Sciatic nerve (tissue), 2 donors: ENCODE measurements around the gene HMGN5. TPM values are rescaled to one million over a fixed set of nuclear protein-coding genes. Genes with fewer than 3 reads are reported as not detected.

ENCODE experiments used
- ATAC-seq: fragments of 200-7000 bp; cut with Tn5 transposase; one replicate; pipeline ENCODE4 v1.9.1; 2020; ENCODE audit warnings: mild to moderate bottlenecking, moderate library complexity
- DNase-seq: peaks from one replicate; pipeline ENCODE4 v3.0.0-alpha.2; 2020; ENCODE audit warnings: low spot score
- intact Hi-C: fragments of 100-400 bp; cut with DNase I; formaldehyde crosslinking; loops from one replicate; pipeline ENCODE4 v1.14.2; 2022
- total RNA-seq: library from RNA; stranded (reverse); fragmentation: NEBNext Ultra II Directional; extraction: Animal tissue kit (Norgen Biotek cat#: 25700); gene quantifications from one replicate; pipeline ENCODE4 v1.2.1, GENCODE V29; 2021
- donor health status: DM: no; HTN: no; CAD: no.
- donor health status: DM: no; HTN: no; CAD: no.

HMGN5 gene
- total RNA-seq, 1 donor from 2014 or later: 9.5 TPM

GRCh38 chrX:81121513-81122363, 80.0 kb downstream of the HMGN5 start:
- DNase-seq (peak; percentile 93), ATAC-seq (peak; percentile 99)
- intact Hi-C loops: no loop called here

DNA sequence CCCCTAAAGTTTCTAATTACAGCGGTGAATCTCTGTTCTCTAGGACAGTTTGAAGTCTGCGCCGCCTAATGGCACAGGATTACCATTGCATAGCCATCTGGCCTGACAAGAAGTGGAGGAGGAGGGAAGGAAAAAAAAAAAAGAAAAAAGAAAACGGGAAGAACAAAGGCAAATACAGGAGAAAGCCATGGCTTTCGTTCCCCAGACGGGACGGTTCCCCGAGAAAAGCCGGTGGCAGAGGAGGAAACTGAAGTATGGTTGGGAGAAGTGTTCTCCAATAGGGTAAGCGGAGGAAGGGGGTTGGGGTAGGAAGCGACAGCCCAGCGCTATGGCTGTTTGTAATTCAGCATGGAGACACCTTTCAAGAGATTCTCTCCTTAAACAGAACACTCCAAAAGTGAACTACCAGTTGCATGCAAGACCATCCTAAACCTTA, 80.8 kb downstream of the HMGN5 start:
- intact Hi-C loops: no loop called here
- DNase-seq (no peak), ATAC-seq (peak; percentile 82)

DNA sequence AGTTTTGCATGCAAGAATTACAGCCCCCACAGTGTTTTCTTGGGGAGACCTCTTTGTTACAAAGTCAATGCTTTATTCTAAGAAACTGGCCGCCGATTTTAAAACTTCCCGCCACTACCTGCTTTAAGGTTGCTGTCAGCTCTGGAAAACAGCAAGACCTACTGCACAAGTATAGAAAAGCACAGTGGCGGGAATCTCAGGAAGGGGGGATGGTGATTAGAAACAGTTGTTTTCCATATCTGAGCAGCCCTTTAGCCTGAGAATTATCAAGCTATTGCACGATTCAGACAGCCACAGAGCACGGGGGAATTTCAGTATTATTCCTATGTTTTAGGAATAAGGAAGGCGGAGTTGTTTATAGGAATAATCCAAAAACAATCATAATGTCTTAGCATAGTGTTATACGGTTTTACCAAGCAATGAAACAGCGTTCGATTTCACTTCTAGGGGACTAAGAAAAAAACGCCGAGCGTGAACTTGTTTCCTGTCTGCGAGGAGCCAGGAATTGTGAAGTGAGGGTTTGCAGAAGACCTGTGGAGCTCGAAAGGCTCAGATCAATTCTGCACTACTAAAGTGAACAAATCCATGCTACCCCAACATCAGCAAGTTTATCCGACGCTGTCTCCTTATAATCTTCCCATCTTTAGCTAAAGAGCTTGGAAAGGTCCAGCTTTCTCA, 81.3 kb downstream of the HMGN5 start:
- intact Hi-C loops: no loop called here
- ATAC-seq (peak; percentile 21), DNase-seq (no peak)

DNA sequence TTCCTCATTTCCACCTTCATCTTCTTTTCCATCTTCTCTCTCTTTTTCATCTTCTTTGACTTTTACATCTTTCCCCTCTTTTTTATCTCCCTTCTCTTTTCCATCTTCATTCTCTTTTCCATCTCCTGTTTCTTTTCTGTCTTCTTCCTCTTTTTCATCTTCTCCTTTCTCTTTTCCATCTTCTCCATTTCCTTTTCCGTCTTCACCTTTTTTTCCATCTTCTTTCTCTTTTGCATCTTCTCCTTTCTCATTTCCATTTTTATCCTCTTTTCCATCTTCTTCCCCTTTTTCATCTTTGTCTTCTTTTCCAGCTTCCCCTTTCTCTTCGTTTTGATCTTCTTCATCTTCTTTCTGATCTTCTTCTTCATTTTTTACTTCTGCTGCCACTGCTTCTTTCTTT, 87.0 kb downstream of the HMGN5 start:
- no peak for DNase-seq
- intact Hi-C loops: no loop called here
- ATAC-seq: no peak

- no peak for DNase-seq
- ATAC-seq: no peak
- intact Hi-C loops: no loop called here
Measured at GRCh38 chrX:81110286-81110685, 91.4 kb downstream of the HMGN5 start.

- intact Hi-C loops: no loop called here
- ATAC-seq (no peak), DNase-seq (no peak)
Measured at GRCh38 chrX:81082649-81083048, 119.1 kb downstream of the HMGN5 start.

Other genes starting within 250 kb of the HMGN5 start
- 124 TPM for gene SH3BGRL, start 189 bp upstream of the HMGN5 start, total RNA-seq